HEK293 (cell line): ENCODE data around the gene DCN.

Source experiments
- CTCF ChIA-PET: fragments of 350-600 bp; formaldehyde crosslinking; extraction: SDS; loops from one replicate; lab custom pipeline; 2021; ENCODE audit warnings: antibody characterized with exemption; lab: Yijun Ruan, JAX
- POLR2A ChIA-PET: fragments of 300-600 bp; formaldehyde crosslinking; extraction: SDS; loops from one replicate; lab custom pipeline; 2020; ENCODE audit warnings: antibody characterized with exemption, inconsistent platforms; lab: Yijun Ruan, JAX
- H3K27ac ChIP-seq: fragments of 200-500 bp; sonication (Bioruptor generic); 2 replicates; pipeline ENCODE4 v1.5.1; 2014; ENCODE audit warnings: low read depth, low read length, control low read depth, inconsistent platforms; ENCODE audit errors: extremely low read depth
- H3K36me3 ChIP-seq, 2 experiments: fragments of 200-500 bp in 1 of 2; sonication (Bioruptor generic) in 1 of 2; 1 replicate in 1 of 2; 2 replicates in 1 of 2; pipeline ENCODE4 v1.5.1; 2014 to 2017; ENCODE audit warnings: inconsistent platforms in 2 of 2, low read length in 2 of 2; ENCODE audit not compliant: control insufficient read depth in 2 of 2, insufficient read depth in 1 of 2
- H3K4me1 ChIP-seq: fragments of 200-500 bp; sonication (Bioruptor generic); 2 replicates; pipeline ENCODE4 v1.5.1; 2014; ENCODE audit warnings: mild to moderate bottlenecking, low read length, inconsistent platforms; ENCODE audit not compliant: control insufficient read depth, insufficient read depth
- H3K4me3 ChIP-seq: 2 replicates; pipeline ENCODE4 v1.5.1; 2011; ENCODE audit warnings: low read depth, mild to moderate bottlenecking, control low read depth, low read length, moderate library complexity
- H3K9me3 ChIP-seq: fragments of 200-500 bp; sonication (Bioruptor generic); 2 replicates; pipeline ENCODE4 v1.5.1; 2014; ENCODE audit warnings: low read depth, low read length, inconsistent platforms; ENCODE audit not compliant: control insufficient read depth, insufficient read depth
- ELK4 ChIP-seq: IDR thresholded peaks from 2 replicates; pipeline ENCODE4 v1.6.1; 2011; ENCODE audit warnings: mild to moderate bottlenecking, low read depth, low read length, borderline replicate concordance
- HOXD13 ChIP-seq: sonication (generic); formaldehyde crosslinking; IDR thresholded peaks from 2 replicates; pipeline ENCODE4 v1.8.0; 2022; ENCODE audit warnings: missing genetic modification reagents, borderline replicate concordance
- KLF7 ChIP-seq: fragments of 450-650 bp; formaldehyde crosslinking; IDR thresholded peaks from 2 replicates; pipeline ENCODE4 v1.5.1; 2016; ENCODE audit warnings: missing biosample characterization, missing genetic modification characterization, borderline replicate concordance
- PRDM4 ChIP-seq: fragments of 450-650 bp; formaldehyde crosslinking; IDR thresholded peaks from 2 replicates; pipeline ENCODE4 v1.5.1; 2017; ENCODE audit warnings: missing biosample characterization, missing genetic modification characterization
- PRDM6 ChIP-seq: fragments of 450-650 bp; formaldehyde crosslinking; IDR thresholded peaks from 2 replicates; pipeline ENCODE4 v1.5.1; 2017; ENCODE audit warnings: missing biosample characterization, missing genetic modification characterization
- ZBTB21 ChIP-seq: fragments of 450-650 bp; formaldehyde crosslinking; IDR thresholded peaks from 2 replicates; pipeline ENCODE4 v1.5.1; 2017; ENCODE audit warnings: missing biosample characterization, missing genetic modification characterization
- ZNF157 ChIP-seq: fragments of 450-650 bp; formaldehyde crosslinking; IDR thresholded peaks from 2 replicates; pipeline ENCODE4 v1.5.1; 2016; ENCODE audit warnings: missing biosample characterization, missing genetic modification characterization
- ZNF175 ChIP-seq: fragments of 450-650 bp; formaldehyde crosslinking; IDR thresholded peaks from 2 replicates; pipeline ENCODE4 v1.5.1; 2016; ENCODE audit warnings: missing biosample characterization, missing genetic modification characterization
- ZNF24 ChIP-seq: fragments of 450-650 bp; formaldehyde crosslinking; IDR thresholded peaks from 2 replicates; pipeline ENCODE4 v1.5.1; 2016; ENCODE audit warnings: missing biosample characterization, missing genetic modification characterization
- ZNF248 ChIP-seq: fragments of 450-650 bp; formaldehyde crosslinking; IDR thresholded peaks from 2 replicates; pipeline ENCODE4 v1.5.1; 2017; ENCODE audit warnings: missing biosample characterization, missing genetic modification characterization
- ZNF626 ChIP-seq: fragments of 450-650 bp; sonication (Bioruptor Pico); formaldehyde crosslinking; IDR thresholded peaks from 2 replicates; pipeline ENCODE4 v1.5.1; 2018; ENCODE audit warnings: missing biosample characterization, missing genetic modification characterization, inconsistent platforms
- ZNF670 ChIP-seq: fragments of 450-650 bp; formaldehyde crosslinking; IDR thresholded peaks from 2 replicates; pipeline ENCODE4 v1.5.1; 2016; ENCODE audit warnings: missing biosample characterization, missing genetic modification characterization, low read depth
- ZNF776 ChIP-seq: fragments of 450-650 bp; formaldehyde crosslinking; IDR thresholded peaks from 2 replicates; pipeline ENCODE4 v1.5.0; 2017; ENCODE audit warnings: missing biosample characterization, missing genetic modification characterization, borderline replicate concordance

DCN gene

GRCh38 chr12:91139286-91139685 lies 43.3 kb downstream of the DCN start:
- Histone ChIP-seq H3K27ac (no peak overlapping the region), H3K4me3 (no peak overlapping the region), H3K36me3 (no peaks in the 10 kb centered on the region), H3K4me1 (peaks cover 12% of the 10 kb centered on the region; the same call in 1 of the 2 replicates), H3K9me3 (no peaks in the 10 kb centered on the region)
- ChIA-PET POLR2A (no interaction called here), CTCF (interaction anchor here (1.6 kb wide), 1 partner anchor 30 kb away, joined by 6 read pairs; no protein-coding TSS in a partner anchor)
- TF ChIP-seq PRDM4 (tag by site-specific recombination) (no peak), PRDM6 (tag by site-specific recombination) (no peak), ZNF670 (tag by site-specific recombination) (no peak), ZNF626 (tag by site-specific recombination) (no peak), ZNF776 (tag by site-specific recombination) (no peak), HOXD13 (CRISPR knock-in tag) (no peak), ZNF248 (no peak), ZBTB21 (no peak)

- Histone ChIP-seq H3K36me3 (no peaks in the 10 kb centered on the region), H3K9me3 (no peaks in the 10 kb centered on the region), H3K4me3 (no peak overlapping the region)
- POLR2A ChIA-PET, result no interaction called here
- TF ChIP-seq ZNF24 (tag by site-specific recombination), result no peak
- no peak for TF ChIP-seq ZNF175 (tag by site-specific recombination)
- TF ChIP-seq, all 188 proteins: peak for 0
- peaks cover 12% of the 10 kb centered on the region; the same call in 1 of the 2 replicates for H3K4me1 ChIP-seq
- CTCF ChIA-PET, result no interaction called here
- no peak overlapping the region for H3K27ac ChIP-seq
Observed at GRCh38 chr12:91138337-91138920, 44.2 kb downstream of the DCN start.

GRCh38 chr12:91133871-91134270 lies 48.7 kb downstream of the DCN start:
- Histone ChIP-seq H3K27ac (no peak overlapping the region), H3K36me3 (no peaks in the 10 kb centered on the region), H3K4me3 (no peak overlapping the region), H3K9me3 (no peaks in the 10 kb centered on the region), H3K4me1 (no peaks in the 10 kb centered on the region)
- POLR2A ChIA-PET, result no interaction called here
- CTCF ChIA-PET, result no interaction called here
- TF ChIP-seq ZNF157 (tag by site-specific recombination), result no peak
- no peak for TF ChIP-seq ELK4
- TF ChIP-seq KLF7 (tag by site-specific recombination), result no peak
